HG03521 (cell line): ENCODE measurements around the gene HTR2A.

Experiments used
- ATAC-seq: cut with Tn5 transposase; IDR thresholded peaks from one replicate; pipeline ENCODE4 v1.9.1; 2021; ENCODE audit warnings: mild to moderate bottlenecking, moderate library complexity; ENCODE audit not compliant: unreplicated experiment

HTR2A gene

GRCh38 chr13:46874006-46874405, 22.8 kb downstream of the HTR2A start:
- ATAC-seq: no peak

GRCh38 chr13:46871557-46871956, 25.3 kb downstream of the HTR2A start:
- no peak for ATAC-seq

GRCh38 chr13:46868091-46868490, 28.8 kb downstream of the HTR2A start:
- ATAC-seq: no peak

GRCh38 chr13:46866150-46866549, 30.7 kb downstream of the HTR2A start:
- no peak for ATAC-seq

GRCh38 chr13:46864941-46865340, 31.9 kb downstream of the HTR2A start:
- no peak for ATAC-seq

- ATAC-seq: no peak
Observed at GRCh38 chr13:46861959-46862358, 34.9 kb downstream of the HTR2A start.

- no peak for ATAC-seq
Observed at GRCh38 chr13:46860722-46861121, 36.1 kb downstream of the HTR2A start.

GRCh38 chr13:46858776-46859175, 38.1 kb downstream of the HTR2A start:
- ATAC-seq: no peak

GRCh38 chr13:46858163-46858562, 38.7 kb downstream of the HTR2A start:
- ATAC-seq: no peak

GRCh38 chr13:46855664-46856063, 41.2 kb downstream of the HTR2A start:
- ATAC-seq: no peak

- ATAC-seq: peak; percentile 71
Observed at GRCh38 chr13:46855166-46855565, 41.7 kb downstream of the HTR2A start.

GRCh38 chr13:46852168-46852567, 44.7 kb downstream of the HTR2A start:
- ATAC-seq: no peak

GRCh38 chr13:46850214-46850613, 46.6 kb downstream of the HTR2A start:
- ATAC-seq: no peak

- ATAC-seq: no peak
Observed at GRCh38 chr13:46846726-46847125, 50.1 kb downstream of the HTR2A start.

GRCh38 chr13:46845146-46845545, 51.7 kb downstream of the HTR2A start:
- ATAC-seq: no peak

GRCh38 chr13:46844431-46844830, 52.4 kb downstream of the HTR2A start:
- no peak for ATAC-seq

GRCh38 chr13:46839399-46839798, 57.5 kb downstream of the HTR2A start:
- no peak for ATAC-seq

GRCh38 chr13:46834657-46835056, 62.2 kb downstream of the HTR2A start:
- no peak for ATAC-seq

- ATAC-seq: no peak
Observed at GRCh38 chr13:46831588-46832194, 65.2 kb downstream of the HTR2A start.

GRCh38 chr13:46830405-46831005, 66.3 kb downstream of the HTR2A start:
- no peak for ATAC-seq

GRCh38 chr13:46822551-46822950, 74.3 kb downstream of the HTR2A start:
- ATAC-seq: no peak

- ATAC-seq: no peak
Observed at GRCh38 chr13:46817838-46818476, 78.9 kb downstream of the HTR2A start.
